Vagina (tissue), 2 donors: ENCODE data around the gene SMURF1. TPM values are rescaled to one million over a fixed set of nuclear protein-coding genes. Genes with fewer than 3 reads are reported as not detected.

Experiments
- DNase-seq, 2 donors: peaks; one replicate each; pipeline ENCODE4 v3.0.0-alpha.2; 2017; ENCODE audit errors: extremely low spot score in 2 of 2
- H3K27ac ChIP-seq: fragments of 200-600 bp; sonication (generic); one replicate; pipeline ENCODE4 v1.5.1; 2019
- H3K27me3 ChIP-seq: fragments of 200-600 bp; sonication (generic); one replicate; pipeline ENCODE4 v1.5.1; 2019
- H3K36me3 ChIP-seq, 2 donors: fragments of 200-600 bp; sonication (generic); one replicate each; pipeline ENCODE4 v1.5.1; 2017 to 2019
- H3K4me1 ChIP-seq: fragments of 200-600 bp; sonication (generic); one replicate; pipeline ENCODE4 v1.5.1; 2019
- H3K4me3 ChIP-seq, 2 donors: fragments of 200-600 bp; sonication (generic); 1 replicate in 1 of 2; 2 replicates in 1 of 2; pipeline ENCODE4 v1.5.1; 2016 to 2019
- H3K9me3 ChIP-seq: fragments of 200-600 bp; sonication (generic); one replicate; pipeline ENCODE4 v1.5.1; 2019
- CTCF ChIP-seq, 3 experiments: fragments of 450-650 bp in 2 of 3; fragments of 200-600 bp in 1 of 3; sonication (generic) in 1 of 3; IDR thresholded peaks; one replicate each; pipeline ENCODE4 v1.5.1; 2017 to 2019; ENCODE audit warnings: antibody characterized with exemption in 3 of 3, mild to moderate bottlenecking in 2 of 3, moderate library complexity in 2 of 3
- POLR2A ChIP-seq, 2 donors: fragments of 450-650 bp; IDR thresholded peaks; one replicate each; pipeline ENCODE4 v1.6.1; 2017; ENCODE audit warnings: antibody characterized with exemption in 2 of 2, mild to moderate bottlenecking in 2 of 2, moderate library complexity in 2 of 2
- POLR2AphosphoS5 ChIP-seq, 2 donors: sonication (generic); formaldehyde crosslinking; IDR thresholded peaks; one replicate each; pipeline ENCODE4 v1.9.0; 2017; ENCODE audit warnings: antibody characterized with exemption in 2 of 2, mild to moderate bottlenecking in 2 of 2, low read depth in 1 of 2; ENCODE audit not compliant: insufficient read depth in 1 of 2
- intact Hi-C: fragments of 100-400 bp; cut with DNase I; formaldehyde crosslinking; loops from one replicate; pipeline ENCODE4 v1.15.1; 2023
- total RNA-seq: library from RNA; depleted of rRNA; stranded (reverse); fragments of >200 nt; gene quantifications from one replicate; pipeline ENCODE4 v1.2.3, GENCODE V29; 2016

The SMURF1 gene
- total RNA-seq, 1 donor from 2014 or later: 30.0 TPM

DNA sequence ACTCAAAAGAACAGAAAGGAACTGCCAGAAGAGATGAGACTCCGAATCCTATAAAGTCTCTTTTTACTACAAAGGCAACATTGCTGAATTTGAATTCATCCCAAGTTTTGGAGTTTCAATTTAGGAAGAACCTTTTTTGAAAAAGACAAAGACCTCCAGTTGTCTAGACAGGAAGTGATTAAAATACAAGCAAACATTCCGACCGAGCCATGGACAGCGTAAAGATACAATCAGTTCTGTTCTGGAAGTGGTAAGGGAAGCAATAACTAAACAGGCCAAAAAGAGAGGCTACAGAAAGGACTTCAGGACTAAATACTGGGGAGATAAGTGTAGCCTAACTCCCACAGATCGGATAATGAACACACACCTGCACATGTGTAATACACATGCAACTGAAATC, 101.0 kb downstream of the SMURF1 start:
- Histone ChIP-seq H3K27me3 (no peaks in the 10 kb centered on the region), H3K27ac (no peak overlapping the region), H3K9me3 (no peaks in the 10 kb centered on the region), H3K4me1 (peaks cover 10% of the 10 kb centered on the region), H3K36me3 (peaks cover 0 to 73% of the 10 kb centered on the region in 2 donors), H3K4me3 (no peak overlapping the region)
- intact Hi-C loops: no loop called here
- TF ChIP-seq POLR2AphosphoS5 (IDR thresholded peaks at IDR 0.05; ENCODE audit: insufficient read depth in 1 of 2, low read depth in 1 of 2): no peak
- no peak for TF ChIP-seq POLR2A (IDR thresholded peaks at IDR 0.05)
- TF ChIP-seq CTCF (IDR thresholded peaks at IDR 0.05): no peak
- DNase-seq: no peak

GRCh38 chr7:99041526-99041925, 102.4 kb downstream of the SMURF1 start:
- DNase-seq: no peak
- Histone ChIP-seq H3K9me3 (no peaks in the 10 kb centered on the region), H3K4me3 (no peak overlapping the region), H3K27ac (no peak overlapping the region), H3K36me3 (peaks cover 0 to 73% of the 10 kb centered on the region in 2 donors), H3K4me1 (peaks cover 10% of the 10 kb centered on the region), H3K27me3 (no peaks in the 10 kb centered on the region)
- TF ChIP-seq POLR2AphosphoS5 (IDR thresholded peaks at IDR 0.05; ENCODE audit: insufficient read depth in 1 of 2, low read depth in 1 of 2) (no peak), POLR2A (IDR thresholded peaks at IDR 0.05) (no peak), CTCF (IDR thresholded peaks at IDR 0.05) (no peak)
- intact Hi-C loops: no loop called here

DNA sequence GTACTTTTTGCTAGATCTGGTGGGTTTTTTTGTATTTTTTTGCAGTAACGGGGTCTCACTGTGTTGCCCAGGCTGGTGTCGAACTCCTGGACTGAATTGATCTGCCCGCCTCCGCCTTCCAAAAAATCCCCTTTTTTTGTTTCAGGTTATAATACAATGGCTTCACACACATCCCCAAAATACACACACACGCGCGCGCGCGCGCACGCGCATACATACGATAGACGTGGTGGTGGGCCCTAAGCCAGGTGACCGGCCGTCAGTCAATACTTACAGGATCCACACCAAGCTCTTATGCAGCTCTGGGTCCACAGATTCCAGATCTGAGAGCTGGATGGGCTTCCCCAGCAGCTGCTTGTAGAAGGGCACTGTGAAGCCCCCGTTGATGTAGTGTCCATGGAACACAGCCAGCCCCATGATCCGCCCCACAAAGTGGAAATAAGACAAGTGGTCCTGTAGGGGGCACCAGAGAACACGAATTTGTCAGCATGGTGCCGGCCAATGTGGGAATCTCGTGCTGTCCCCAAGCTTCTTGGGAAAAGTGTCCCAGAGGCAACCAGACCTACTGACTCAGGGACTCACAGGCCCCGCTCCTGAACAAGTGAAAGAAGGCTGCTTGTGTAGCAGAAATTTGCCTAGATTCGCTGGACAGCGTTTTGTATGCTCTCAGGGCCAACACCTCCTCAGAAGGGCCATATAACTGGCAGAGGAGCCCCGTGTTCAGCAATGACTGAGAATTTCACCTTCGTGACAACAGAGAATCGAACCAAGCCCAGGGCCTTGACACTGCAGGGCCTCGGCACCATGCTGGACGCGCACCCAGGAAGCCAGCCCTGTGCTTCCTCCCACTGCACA, 103.6 kb downstream of the SMURF1 start:
- peaks cover 10% of the 10 kb centered on the region for H3K4me1 ChIP-seq
- peak overlapping the region; percentile 78 for H3K27ac ChIP-seq
- TF ChIP-seq CTCF (IDR thresholded peaks at IDR 0.05) (peak; percentile 50 to 81 (median 73)), POLR2AphosphoS5 (IDR thresholded peaks at IDR 0.05; ENCODE audit: insufficient read depth in 1 of 2, low read depth in 1 of 2) (peak in 1 of 2 donors; percentile 40), POLR2A (IDR thresholded peaks at IDR 0.05) (no peak)
- intact Hi-C loops: no loop called here
- DNase-seq: no peak
- no peaks in the 10 kb centered on the region for H3K9me3 ChIP-seq
- H3K4me3 ChIP-seq: no peak overlapping the region
- H3K27me3 ChIP-seq: no peaks in the 10 kb centered on the region
- H3K36me3 ChIP-seq: peaks cover 0 to 76% of the 10 kb centered on the region in 2 donors

DNA sequence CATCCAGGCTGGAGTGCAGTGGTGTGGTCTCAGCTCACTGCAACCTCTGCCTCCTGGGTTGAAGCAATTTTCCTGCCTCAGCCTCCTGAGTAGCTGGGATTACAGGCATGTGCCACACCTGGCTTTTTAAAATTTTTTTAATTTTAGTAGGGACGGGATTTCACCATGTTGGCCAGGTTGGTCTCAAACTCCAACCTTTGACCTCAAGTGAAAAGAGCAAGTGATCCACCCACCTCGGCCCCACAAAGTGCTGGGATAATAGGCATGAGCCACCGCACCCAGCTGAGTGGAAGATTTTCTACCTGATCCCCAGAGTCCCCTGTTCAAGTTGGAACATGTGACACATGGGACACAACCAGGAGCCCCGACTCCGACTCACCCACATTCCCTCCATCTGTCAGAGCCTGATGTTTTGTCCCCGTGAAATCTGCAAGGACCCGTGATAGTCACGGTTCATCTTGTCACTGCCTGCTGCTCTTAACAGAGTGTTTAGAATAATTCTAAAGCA, 104.5 kb downstream of the SMURF1 start:
- DNase-seq: no peak
- Histone ChIP-seq H3K27ac (no peak overlapping the region), H3K27me3 (no peaks in the 10 kb centered on the region), H3K4me3 (no peak overlapping the region), H3K36me3 (peaks cover 0 to 74% of the 10 kb centered on the region in 2 donors), H3K9me3 (no peaks in the 10 kb centered on the region), H3K4me1 (peaks cover 10% of the 10 kb centered on the region)
- TF ChIP-seq POLR2A (IDR thresholded peaks at IDR 0.05) (no peak), POLR2AphosphoS5 (IDR thresholded peaks at IDR 0.05; ENCODE audit: insufficient read depth in 1 of 2, low read depth in 1 of 2) (no peak), CTCF (IDR thresholded peaks at IDR 0.05) (no peak)
- intact Hi-C loops: loop anchor here (2.0 to 5.0 kb wide), 2 partner anchors 103 to 275 kb away; partner anchors contain the start of gene SMURF1
